OCI-LY7 (cell line): ENCODE data around the gene ROBO1.

ENCODE experiments used
- EZH2phosphoT487 ChIP-seq: fragments of 200-600 bp; sonication (generic); IDR thresholded peaks from 2 replicates; pipeline ENCODE4 v1.6.1; 2018; ENCODE audit warnings: low read depth, borderline replicate concordance, mild to moderate bottlenecking, mixed run types, antibody characterized with exemption, low read length, moderate library complexity, mixed read lengths
- TF ChIP-seq, protein P1 (sequence below): fragments of 200-600 bp; sonication (generic); conservative IDR thresholded peaks from 2 replicates; pipeline ENCODE4 v1.5.1; 2014; ENCODE audit warnings: mild to moderate bottlenecking, antibody characterized with exemption, low read length, moderate library complexity, mixed read lengths

DNA sequence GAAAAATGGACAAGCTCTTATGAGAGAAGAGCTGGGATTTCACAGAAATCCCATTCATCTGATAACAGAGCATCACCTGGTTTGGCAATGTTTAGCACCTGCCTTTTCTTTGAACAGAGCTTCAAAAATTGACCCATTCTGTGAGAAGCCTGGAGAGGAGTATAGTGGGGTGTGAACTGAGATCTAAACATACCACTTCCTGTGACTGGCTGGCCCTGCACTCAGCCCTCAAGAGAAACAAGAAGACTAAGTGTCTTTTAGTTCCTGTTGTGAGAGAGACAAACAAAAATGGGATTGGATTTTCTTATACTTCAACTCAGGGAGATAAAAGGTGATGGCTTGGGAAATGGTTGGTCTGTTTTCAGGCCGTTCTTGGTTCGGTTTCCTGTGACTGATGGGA lies 1060.2 kb downstream of the ROBO1 start:
- TF ChIP-seq, protein P1, sequence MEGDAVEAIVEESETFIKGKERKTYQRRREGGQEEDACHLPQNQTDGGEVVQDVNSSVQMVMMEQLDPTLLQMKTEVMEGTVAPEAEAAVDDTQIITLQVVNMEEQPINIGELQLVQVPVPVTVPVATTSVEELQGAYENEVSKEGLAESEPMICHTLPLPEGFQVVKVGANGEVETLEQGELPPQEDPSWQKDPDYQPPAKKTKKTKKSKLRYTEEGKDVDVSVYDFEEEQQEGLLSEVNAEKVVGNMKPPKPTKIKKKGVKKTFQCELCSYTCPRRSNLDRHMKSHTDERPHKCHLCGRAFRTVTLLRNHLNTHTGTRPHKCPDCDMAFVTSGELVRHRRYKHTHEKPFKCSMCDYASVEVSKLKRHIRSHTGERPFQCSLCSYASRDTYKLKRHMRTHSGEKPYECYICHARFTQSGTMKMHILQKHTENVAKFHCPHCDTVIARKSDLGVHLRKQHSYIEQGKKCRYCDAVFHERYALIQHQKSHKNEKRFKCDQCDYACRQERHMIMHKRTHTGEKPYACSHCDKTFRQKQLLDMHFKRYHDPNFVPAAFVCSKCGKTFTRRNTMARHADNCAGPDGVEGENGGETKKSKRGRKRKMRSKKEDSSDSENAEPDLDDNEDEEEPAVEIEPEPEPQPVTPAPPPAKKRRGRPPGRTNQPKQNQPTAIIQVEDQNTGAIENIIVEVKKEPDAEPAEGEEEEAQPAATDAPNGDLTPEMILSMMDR = no peak
- TF ChIP-seq EZH2phosphoT487 = no peak
